ENCODE measurements around the gene HMGXB3. TPM values are rescaled to one million over a fixed set of nuclear protein-coding genes. Genes with fewer than 3 reads are reported as not detected.

Gene HMGXB3
- total RNA-seq, 1 donor from 2014 or later, result 29.1 TPM

DNA sequence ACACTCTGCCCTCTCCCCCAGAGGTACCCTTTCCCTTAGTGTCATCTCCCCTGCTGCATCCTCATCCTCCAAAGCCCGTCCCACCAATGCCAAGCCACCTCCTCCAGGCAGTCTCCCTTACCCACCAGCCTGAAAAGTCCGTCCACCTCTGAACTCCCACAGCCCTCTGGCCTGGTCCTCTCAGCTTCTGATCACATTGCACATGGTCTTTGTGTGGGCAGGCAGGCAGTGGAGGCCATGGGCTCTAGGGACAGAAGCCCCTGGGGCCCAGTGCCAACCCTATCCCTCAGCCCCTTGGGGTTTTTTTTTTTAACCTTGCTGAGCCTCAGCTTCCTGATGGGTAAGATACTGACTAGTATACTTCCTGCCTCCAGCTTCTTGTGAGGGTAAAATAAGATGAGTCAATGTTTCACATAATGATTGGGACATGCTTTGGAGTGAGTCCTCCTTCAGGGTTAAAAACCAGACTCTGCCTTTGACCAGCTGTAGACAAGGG is 66.4 kb downstream of the HMGXB3 start:
- DNase-seq (ENCODE audit: low read depth), result no peak
- H3K4me3 ChIP-seq (ENCODE audit: low read depth, low read length), result no peak overlapping the region
- TF ChIP-seq CTCF (conservative IDR thresholded peaks at IDR 0.05; ENCODE audit: low read depth, low read length), result no peak

GRCh38 chr5:150067405-150067960 is 66.9 kb downstream of the HMGXB3 start:
- TF ChIP-seq CTCF (conservative IDR thresholded peaks at IDR 0.05; ENCODE audit: low read depth, low read length), result no peak
- no peak for DNase-seq (ENCODE audit: low read depth)
- no peak overlapping the region for H3K4me3 ChIP-seq (ENCODE audit: low read depth, low read length)

DNA sequence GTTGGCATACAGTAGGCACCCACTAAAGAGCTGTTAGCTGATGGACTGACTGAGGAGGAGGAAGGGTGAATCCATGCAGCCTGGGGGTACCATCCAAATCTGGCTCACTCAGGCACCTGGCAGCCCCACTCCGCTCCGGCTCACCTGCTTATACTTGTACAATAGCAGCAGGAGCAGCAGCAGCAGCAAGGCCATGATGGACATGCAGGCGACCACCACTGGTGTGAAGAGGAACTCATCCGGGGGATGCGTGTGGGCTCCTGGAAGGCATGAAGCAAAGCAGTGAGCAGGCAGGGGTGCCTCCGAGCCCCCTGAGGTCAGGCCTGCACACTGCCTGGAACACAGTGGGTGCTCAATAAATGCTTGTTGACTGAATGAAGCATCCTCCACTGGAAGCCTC is 67.5 kb downstream of the HMGXB3 start:
- no peak for DNase-seq (ENCODE audit: low read depth)
- no peak for TF ChIP-seq CTCF (conservative IDR thresholded peaks at IDR 0.05; ENCODE audit: low read depth, low read length)
- H3K4me3 ChIP-seq (ENCODE audit: low read depth, low read length), result no peak overlapping the region

DNA sequence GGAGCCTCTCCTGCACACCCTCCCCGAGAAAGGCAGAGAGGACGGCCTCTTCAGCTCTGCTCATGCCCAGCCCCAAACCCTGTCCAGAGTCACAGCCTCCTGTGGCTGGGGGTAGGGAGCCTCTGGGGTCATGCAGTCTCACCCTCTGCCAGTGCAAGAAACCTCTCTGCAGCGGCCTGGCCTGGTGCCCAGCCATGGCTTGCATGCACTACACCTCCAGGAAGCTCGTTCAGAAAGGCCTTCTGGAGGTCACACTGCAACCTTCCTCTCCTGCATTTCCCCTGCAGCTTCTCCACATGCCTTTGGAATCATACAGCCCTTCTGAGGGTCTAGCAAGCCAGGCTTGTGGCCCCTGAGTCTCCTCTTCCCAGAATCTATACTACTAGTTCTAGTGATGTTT is 67.9 kb downstream of the HMGXB3 start:
- no peak for TF ChIP-seq CTCF (conservative IDR thresholded peaks at IDR 0.05; ENCODE audit: low read depth, low read length)
- H3K4me3 ChIP-seq (ENCODE audit: low read depth, low read length), result no peak overlapping the region
- DNase-seq (ENCODE audit: low read depth), result no peak

GRCh38 chr5:150068961-150069645 is 68.6 kb downstream of the HMGXB3 start:
- no peak overlapping the region for H3K4me3 ChIP-seq (ENCODE audit: low read depth, low read length)
- DNase-seq (ENCODE audit: low read depth), result no peak
- TF ChIP-seq CTCF (conservative IDR thresholded peaks at IDR 0.05; ENCODE audit: low read depth, low read length), result no peak

GRCh38 chr5:150069672-150070627 is 69.4 kb downstream of the HMGXB3 start:
- no peak for DNase-seq (ENCODE audit: low read depth)
- no peak for TF ChIP-seq CTCF (conservative IDR thresholded peaks at IDR 0.05; ENCODE audit: low read depth, low read length)
- H3K4me3 ChIP-seq (ENCODE audit: low read depth, low read length), result no peak overlapping the region
